GM15510 (cell line): ENCODE results near the gene LRRTM1.

Experiments
- POLR2A ChIP-seq: IDR thresholded peaks from 3 replicates; pipeline ENCODE4 v1.6.1; 2011; ENCODE audit warnings: borderline replicate concordance; ENCODE audit not compliant: insufficient read length; ENCODE audit errors: extremely low read depth

Gene LRRTM1

GRCh38 chr2:80281049-80281448 lies 23.5 kb downstream of the LRRTM1 start:
- TF ChIP-seq POLR2A, result no peak

DNA sequence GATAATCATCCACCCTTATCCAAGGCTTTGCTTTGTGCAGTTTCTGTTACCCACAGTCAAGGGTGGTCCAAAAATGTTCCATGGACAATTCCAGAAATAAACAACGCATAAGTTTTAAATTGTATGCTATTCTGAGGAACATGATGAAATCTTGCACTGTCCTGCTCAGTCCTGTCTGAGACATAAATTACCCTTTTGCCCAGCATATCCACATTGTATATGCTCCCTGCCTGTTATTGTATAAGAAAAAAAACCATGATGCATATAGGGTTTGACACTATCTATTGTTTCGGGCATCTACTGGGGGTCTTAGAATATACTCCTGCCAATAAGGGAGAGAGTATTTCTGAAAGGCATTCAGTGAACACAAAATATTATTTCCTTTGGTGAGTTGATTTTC lies 24.0 kb downstream of the LRRTM1 start:
- TF ChIP-seq POLR2A, result no peak

GRCh38 chr2:80269806-80270205 lies 34.7 kb downstream of the LRRTM1 start:
- TF ChIP-seq POLR2A, result no peak

- TF ChIP-seq POLR2A, result no peak
These were observed 38.3 kb downstream of the LRRTM1 start for GRCh38 chr2:80266231-80266630.

DNA sequence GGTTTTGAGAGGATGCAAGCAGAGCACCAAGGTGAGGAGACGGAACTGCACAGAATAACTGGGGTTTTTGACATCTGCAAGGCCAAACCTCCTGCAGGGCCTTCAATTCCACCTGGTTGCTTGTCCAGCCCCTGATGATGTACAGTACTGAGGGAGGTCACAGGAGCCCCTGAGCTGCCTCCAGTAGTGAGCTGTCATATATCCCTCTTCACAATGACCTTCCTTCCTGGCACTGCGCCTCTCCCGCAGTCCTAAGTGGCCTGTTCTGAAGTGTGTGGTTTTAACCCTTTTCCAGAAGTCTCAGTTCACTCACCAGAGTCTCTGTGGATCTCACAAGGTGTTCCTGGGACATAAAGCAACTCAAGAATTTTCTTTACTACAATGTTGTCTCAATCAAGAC lies 45.3 kb downstream of the LRRTM1 start:
- TF ChIP-seq POLR2A, result no peak

DNA sequence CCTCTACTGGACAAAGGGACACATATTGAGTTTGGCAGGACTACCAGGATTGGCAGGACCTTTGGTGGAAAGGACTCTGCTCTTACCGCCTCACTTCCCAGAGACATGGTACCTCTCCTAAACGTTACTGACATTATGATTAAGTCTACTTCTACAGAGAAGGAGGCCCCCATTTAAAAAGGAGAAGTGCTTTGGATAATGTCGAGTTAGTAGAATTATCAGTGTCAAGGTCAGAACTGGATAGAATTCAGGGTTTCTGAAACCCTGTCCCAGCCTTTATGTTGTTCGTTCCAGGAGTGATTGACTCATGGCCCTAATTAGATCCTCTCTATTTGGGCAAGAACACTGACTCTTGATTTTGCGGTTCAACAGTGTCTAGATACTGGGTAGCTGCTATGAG lies 45.8 kb downstream of the LRRTM1 start:
- no peak for TF ChIP-seq POLR2A

- no peak for TF ChIP-seq POLR2A
These were observed 46.2 kb downstream of the LRRTM1 start for GRCh38 chr2:80258341-80258740.

DNA sequence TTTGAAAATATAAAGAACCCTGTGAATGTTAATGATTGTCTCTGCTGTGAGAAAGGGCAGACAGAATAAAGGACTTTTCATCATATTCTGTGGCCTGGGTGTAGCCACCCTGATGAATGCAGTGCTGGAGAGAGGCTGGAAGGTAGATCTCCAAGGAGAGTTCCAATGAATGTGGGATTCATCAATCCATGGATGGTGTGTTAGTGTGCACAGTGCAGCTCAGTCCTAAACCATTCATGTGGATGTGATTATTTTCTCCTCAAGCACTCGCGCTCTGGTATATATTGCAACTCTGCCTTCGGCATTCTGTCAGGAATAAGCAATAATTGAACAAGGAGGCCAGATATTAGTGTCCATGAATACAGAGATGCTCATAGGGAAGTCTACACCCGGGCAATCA lies 47.1 kb downstream of the LRRTM1 start:
- TF ChIP-seq POLR2A, result no peak

GRCh38 chr2:80256782-80257167 lies 47.8 kb downstream of the LRRTM1 start:
- TF ChIP-seq POLR2A, result no peak

- TF ChIP-seq POLR2A, result no peak
These were observed 48.4 kb downstream of the LRRTM1 start for GRCh38 chr2:80255918-80256781.

GRCh38 chr2:80252294-80252986 lies 52.1 kb downstream of the LRRTM1 start:
- TF ChIP-seq POLR2A, result no peak
